Aorta (tissue), 5 donors: ENCODE results near the gene SLMAP. TPM values are rescaled to one million over a fixed set of nuclear protein-coding genes. Genes with fewer than 3 reads are reported as not detected.

Experiments used
- ATAC-seq: fragments of 200-7000 bp; cut with Tn5 transposase; one replicate; pipeline ENCODE4 v1.9.1; 2022; ENCODE audit warnings: moderate library complexity; ENCODE audit not compliant: low FRiP score
- DNase-seq, 2 donors: peaks; one replicate each; pipeline ENCODE4 v3.0.0-alpha.2; 2020
- H3K27ac ChIP-seq, 2 donors: one replicate each; pipeline ENCODE4 v1.5.1; 2013; ENCODE audit warnings: low read length in 2 of 2, mild to moderate bottlenecking in 2 of 2, moderate library complexity in 2 of 2, control low read depth in 1 of 2, inconsistent platforms in 1 of 2, low read depth in 1 of 2
- H3K27me3 ChIP-seq, 2 donors: one replicate each; pipeline ENCODE4 v1.6.1; 2013; ENCODE audit warnings: control low read depth in 1 of 2, low read length in 1 of 2, mild to moderate bottlenecking in 1 of 2, moderate library complexity in 1 of 2; ENCODE audit not compliant: insufficient read depth in 2 of 2, control insufficient read depth in 1 of 2
- H3K36me3 ChIP-seq, 2 donors: one replicate each; pipeline ENCODE4 v1.6.1; 2013; ENCODE audit warnings: control low read depth in 1 of 2, low read length in 1 of 2, mild to moderate bottlenecking in 1 of 2; ENCODE audit not compliant: insufficient read depth in 2 of 2, control insufficient read depth in 1 of 2
- H3K4me1 ChIP-seq, 2 donors: one replicate each; pipeline ENCODE4 v1.6.1; 2013; ENCODE audit warnings: low read length in 2 of 2, control low read depth in 1 of 2, mild to moderate bottlenecking in 1 of 2, moderate library complexity in 1 of 2; ENCODE audit not compliant: insufficient read depth in 2 of 2, control insufficient read depth in 1 of 2
- H3K4me3 ChIP-seq, 2 donors: one replicate each; pipeline ENCODE4 v1.5.1; 2013; ENCODE audit warnings: low read length in 2 of 2, control low read depth in 1 of 2, mild to moderate bottlenecking in 1 of 2
- H3K9me3 ChIP-seq: one replicate; pipeline ENCODE4 v1.6.1; 2013; ENCODE audit warnings: mild to moderate bottlenecking, low read length; ENCODE audit not compliant: control insufficient read depth
- WGBS, 2 donors: extraction: QIAGEN DNeasy Blood & Tissue Kit; methylation state at CpG; one replicate each; pipeline ENCODE4 v1.1.7; 2013; 5-methylcytosine and 5-hydroxymethylcytosine counted together
- intact Hi-C, 2 donors: fragments of 100-400 bp; cut with DNase I; formaldehyde crosslinking; loops; one replicate each; pipeline versions ENCODE4 v1.14.2 to v1.15.0; 2022
- polyA plus RNA-seq, 2 donors: library from polyadenylated mRNA; stranded (reverse); fragments of 200-250 nt; gene quantifications; one replicate each; pipeline ENCODE4 v1.2.3, GENCODE V29; 2013
- total RNA-seq, 2 donors: library from RNA; stranded (reverse); fragmentation: NEBNext Ultra II Directional; extraction: Animal tissue kit (Norgen Biotek cat#: 25700); gene quantifications; one replicate each; pipeline ENCODE4 v1.2.1, GENCODE V29; 2021
- donor health status: healthy with polysubstance abuse.
- donor health status: Bipolar disorder and iron deficiency.
- donor health status: DM: no; HTN: no; CAD: no.
- donor health status: DM: no; HTN: no; CAD: no.
- donor health status: DM: yes; HTN: yes; CAD: no.

SLMAP gene
- total and polyA plus RNA-seq, 4 donors, result 81.4 to 546 (median 170) TPM

DNA sequence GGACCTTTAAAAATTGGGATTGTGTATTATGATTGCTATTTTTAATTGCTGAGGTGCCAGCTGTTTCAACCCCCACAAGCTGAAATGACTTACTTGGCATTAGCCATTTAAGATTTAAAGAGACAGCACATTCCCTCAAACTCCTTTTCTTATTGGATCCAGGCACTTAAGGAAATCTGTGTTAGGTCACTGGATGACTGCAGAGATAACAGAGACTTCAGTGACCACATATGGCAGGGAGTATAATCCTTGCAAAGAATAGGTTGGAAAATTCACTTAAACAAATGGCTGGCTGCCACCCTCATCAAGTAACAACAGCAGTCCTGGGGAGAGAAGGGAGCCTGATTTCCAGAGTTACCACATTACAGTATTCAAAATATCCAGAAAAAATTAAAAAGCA is 66.6 kb downstream of the SLMAP start:
- intact Hi-C loops, result no loop called here
- ATAC-seq (no peak), DNase-seq (no peak)
- H3K27ac ChIP-seq, result no peak overlapping the region
- H3K4me1 ChIP-seq, result peaks cover 4 to 6% of the 10 kb centered on the region in 2 donors
- H3K36me3 ChIP-seq, result no peaks in the 10 kb centered on the region
- H3K27me3 ChIP-seq, result no peaks in the 10 kb centered on the region
- H3K9me3 ChIP-seq, result no peaks in the 10 kb centered on the region
- no peak overlapping the region for H3K4me3 ChIP-seq

DNA sequence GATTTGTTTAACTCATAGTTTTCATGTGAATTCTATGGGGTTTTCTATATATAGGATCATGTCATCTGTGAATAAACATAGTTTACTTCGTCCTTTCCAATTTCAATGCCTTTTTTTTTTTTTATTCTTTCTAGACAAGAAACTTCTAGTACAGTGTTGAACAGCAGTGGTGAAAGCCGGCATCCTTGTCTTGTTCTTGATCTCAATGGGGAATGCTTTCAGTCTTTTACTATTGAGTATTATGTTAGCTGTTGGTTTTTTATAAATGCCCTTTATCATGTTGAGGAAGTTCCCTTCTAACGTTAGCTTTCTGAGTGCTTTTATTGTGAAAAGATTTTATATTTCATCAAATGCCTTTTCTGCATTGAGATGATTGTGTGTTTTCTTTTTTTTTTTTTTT is 69.0 kb downstream of the SLMAP start:
- H3K27me3 ChIP-seq, result no peaks in the 10 kb centered on the region
- H3K27ac ChIP-seq, result no peak overlapping the region
- DNase-seq (no peak), ATAC-seq (no peak)
- H3K36me3 ChIP-seq, result no peaks in the 10 kb centered on the region
- intact Hi-C loops, result no loop called here
- H3K9me3 ChIP-seq, result no peaks in the 10 kb centered on the region
- 53 to 57% methylated on average over 3 of the region's 3 CpGs for WGBS, 2 donors
- peaks cover 4 to 9% of the 10 kb centered on the region in 2 donors for H3K4me1 ChIP-seq
- H3K4me3 ChIP-seq, result no peak overlapping the region

GRCh38 chr3:57826245-57826951 is 70.3 kb downstream of the SLMAP start:
- DNase-seq (no peak), ATAC-seq (no peak)
- Histone ChIP-seq H3K27ac (no peak overlapping the region), H3K36me3 (no peaks in the 10 kb centered on the region), H3K27me3 (no peaks in the 10 kb centered on the region), H3K4me1 (peaks cover 4 to 9% of the 10 kb centered on the region in 2 donors), H3K9me3 (no peaks in the 10 kb centered on the region), H3K4me3 (no peak overlapping the region)
- 83 to 87% methylated on average over 1 of the region's 1 CpG for WGBS, 2 donors
- intact Hi-C loops, result no loop called here

GRCh38 chr3:57826952-57827723 is 71.0 kb downstream of the SLMAP start:
- no peaks in the 10 kb centered on the region for H3K36me3 ChIP-seq
- no peaks in the 10 kb centered on the region for H3K9me3 ChIP-seq
- ATAC-seq (no peak), DNase-seq (no peak)
- no peaks in the 10 kb centered on the region for H3K27me3 ChIP-seq
- intact Hi-C loops, result no loop called here
- 50 to 55% methylated on average over 1 of the region's 1 CpG for WGBS, 2 donors
- H3K4me3 ChIP-seq, result no peak overlapping the region
- H3K4me1 ChIP-seq, result peaks cover 3 to 4% of the 10 kb centered on the region in 2 donors
- H3K27ac ChIP-seq, result no peak overlapping the region

DNA sequence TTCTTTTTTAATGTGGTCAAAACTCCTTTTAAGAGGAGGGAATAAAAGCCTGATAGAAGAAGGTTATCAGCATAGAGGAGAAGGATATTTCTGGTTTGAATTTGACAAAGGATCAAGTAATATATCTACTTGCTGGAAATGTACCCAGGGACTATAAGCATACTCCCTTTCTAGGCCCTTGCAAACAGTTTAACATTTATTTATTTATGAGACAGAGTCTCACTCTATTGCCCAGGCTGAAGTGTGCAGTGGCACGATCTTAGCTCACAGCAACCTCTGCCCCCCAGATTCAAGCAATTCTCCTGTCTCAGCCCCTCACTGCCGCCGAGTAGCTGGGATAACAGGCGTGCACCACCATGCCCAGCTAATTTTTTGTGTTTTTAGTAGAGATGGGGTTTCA is 71.6 kb downstream of the SLMAP start:
- no peaks in the 10 kb centered on the region for H3K9me3 ChIP-seq
- 84 to 87% methylated on average over 4 of the region's 4 CpGs for WGBS, 2 donors
- no peak for DNase-seq
- intact Hi-C loops, result no loop called here
- ATAC-seq, result no peak
- H3K4me1 ChIP-seq, result peaks cover 2 to 3% of the 10 kb centered on the region in 2 donors
- H3K27me3 ChIP-seq, result no peaks in the 10 kb centered on the region
- H3K4me3 ChIP-seq, result no peak overlapping the region
- H3K27ac ChIP-seq, result no peak overlapping the region
- no peaks in the 10 kb centered on the region for H3K36me3 ChIP-seq

DNA sequence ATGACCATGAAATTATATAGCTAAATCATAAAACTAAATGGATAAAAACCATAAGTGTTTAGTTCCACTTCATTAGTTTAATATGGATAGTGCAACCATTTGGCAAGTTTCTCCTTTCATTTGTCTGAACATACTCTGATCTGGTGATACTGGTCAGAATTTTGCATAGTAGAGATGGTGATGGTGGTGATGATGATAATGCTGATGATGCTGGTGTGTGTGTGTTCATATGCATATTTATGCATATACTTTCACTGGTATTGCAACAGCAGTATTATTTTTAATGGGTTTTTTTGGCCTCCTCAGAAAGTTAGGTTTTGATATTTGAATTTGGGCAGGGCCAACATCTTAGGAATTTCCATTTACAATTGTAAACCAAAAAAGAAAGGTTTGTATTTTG is 76.4 kb downstream of the SLMAP start:
- H3K27ac ChIP-seq, result no peak overlapping the region
- peaks cover 0 to 3% of the 10 kb centered on the region in 2 donors for H3K4me1 ChIP-seq
- intact Hi-C loops, result no loop called here
- no peak overlapping the region for H3K4me3 ChIP-seq
- DNase-seq, result no peak
- H3K9me3 ChIP-seq, result no peaks in the 10 kb centered on the region
- ATAC-seq, result no peak
- no peaks in the 10 kb centered on the region for H3K36me3 ChIP-seq
- no peaks in the 10 kb centered on the region for H3K27me3 ChIP-seq

- Histone ChIP-seq H3K27me3 (no peaks in the 10 kb centered on the region), H3K27ac (no peak overlapping the region), H3K36me3 (no peaks in the 10 kb centered on the region), H3K9me3 (no peaks in the 10 kb centered on the region), H3K4me3 (no peak overlapping the region), H3K4me1 (peaks cover 0 to 3% of the 10 kb centered on the region in 2 donors)
- WGBS, 2 donors, result 52 to 81% methylated on average over 1 of the region's 1 CpG
- intact Hi-C loops, result no loop called here
- DNase-seq, result no peak
- ATAC-seq, result no peak
These were observed 76.8 kb downstream of the SLMAP start for GRCh38 chr3:57832900-57833313.

DNA sequence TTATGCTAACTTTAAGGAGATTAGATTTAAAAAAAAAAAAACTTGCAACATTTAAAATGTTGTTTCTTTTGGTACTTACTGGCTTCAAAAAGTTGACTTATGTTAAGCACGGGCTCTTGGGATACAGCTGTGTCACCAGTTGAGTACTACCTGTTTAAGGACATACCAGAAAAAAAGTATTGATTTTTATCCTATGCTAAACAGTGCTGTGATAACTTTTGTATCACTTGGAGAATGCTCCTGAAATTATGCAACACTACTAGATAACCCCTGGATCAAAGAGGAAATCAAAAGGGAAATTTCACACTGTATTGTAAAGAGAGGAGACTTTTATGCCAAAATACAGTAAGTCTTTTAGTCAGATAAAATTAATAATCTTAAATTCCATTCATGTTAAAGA is 77.7 kb downstream of the SLMAP start:
- H3K27me3 ChIP-seq, result no peaks in the 10 kb centered on the region
- no peak overlapping the region for H3K4me3 ChIP-seq
- intact Hi-C loops, result no loop called here
- no peaks in the 10 kb centered on the region for H3K36me3 ChIP-seq
- WGBS, 2 donors, result 94 to 95% methylated on average over 1 of the region's 1 CpG
- no peak for ATAC-seq
- no peaks in the 10 kb centered on the region for H3K9me3 ChIP-seq
- no peaks in the 10 kb centered on the region for H3K4me1 ChIP-seq
- DNase-seq, result no peak
- H3K27ac ChIP-seq, result no peak overlapping the region

DNA sequence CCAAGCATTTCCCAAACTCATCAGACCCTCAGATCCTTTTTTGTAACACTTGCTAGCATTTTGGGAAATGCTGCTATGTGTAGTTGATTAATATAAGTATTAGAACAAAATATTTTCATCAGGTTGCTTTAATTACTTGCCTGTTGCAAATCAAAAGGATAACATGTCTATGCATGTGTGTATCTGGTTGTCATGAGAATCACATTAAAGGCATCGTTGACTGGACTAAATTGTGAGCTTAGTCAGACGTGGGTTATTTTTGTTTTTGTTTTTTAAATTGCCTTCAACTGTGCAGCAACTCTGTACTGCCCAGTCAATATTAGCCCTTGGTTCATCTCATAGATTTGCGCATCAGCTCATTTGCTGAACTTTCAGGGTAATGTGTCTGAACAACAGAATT is 81.6 kb downstream of the SLMAP start:
- DNase-seq (no peak), ATAC-seq (no peak)
- Histone ChIP-seq H3K4me3 (no peak overlapping the region), H3K27ac (no peak overlapping the region), H3K9me3 (no peaks in the 10 kb centered on the region), H3K27me3 (no peaks in the 10 kb centered on the region), H3K4me1 (no peaks in the 10 kb centered on the region), H3K36me3 (no peaks in the 10 kb centered on the region)
- WGBS, 2 donors, result 81 to 82% methylated on average over 3 of the region's 3 CpGs
- intact Hi-C loops, result no loop called here
